RPMI7951 (cell line): ENCODE data around the gene PODNL1. TPM values are rescaled to one million over a fixed set of nuclear protein-coding genes. Genes with fewer than 3 reads are reported as not detected.
"Not testable (repeated sequence)": the region's sequence is repeated elsewhere in the genome, so short reads cannot be mapped to it uniquely, and the experiment has no call there.

Experiments used
- DNase-seq: peaks from one replicate; pipeline ENCODE4 v3.0.0-alpha.2; 2012; ENCODE audit warnings: low read depth
- total RNA-seq: library from RNA; depleted of rRNA; stranded (reverse); fragments of >200 nt; shearing (Covaris generic); gene quantifications from 2 replicates; pipeline ENCODE4 v1.2.3, GENCODE V29; 2014

The PODNL1 gene
- total RNA-seq, 1 experiment from 2014 or later: 3.2 TPM

- not testable (repeated sequence) for DNase-seq
Observed at GRCh38 chr19:13973479-13973878, 35.3 kb upstream of the PODNL1 start.

- no peak for DNase-seq
Observed at GRCh38 chr19:13972368-13973155, 34.3 kb upstream of the PODNL1 start.

GRCh38 chr19:13971868-13972267 lies 33.7 kb upstream of the PODNL1 start:
- not testable (repeated sequence) for DNase-seq

- no peak for DNase-seq
Observed at GRCh38 chr19:13969897-13970296, 31.7 kb upstream of the PODNL1 start.

GRCh38 chr19:13968999-13969398 lies 30.8 kb upstream of the PODNL1 start:
- no peak for DNase-seq

GRCh38 chr19:13968383-13968935 lies 30.2 kb upstream of the PODNL1 start:
- no peak for DNase-seq

GRCh38 chr19:13967206-13967605 lies 29.0 kb upstream of the PODNL1 start:
- not testable (repeated sequence) for DNase-seq

- no peak for DNase-seq
Observed at GRCh38 chr19:13966684-13967128, 28.5 kb upstream of the PODNL1 start.

- DNase-seq: no peak
Observed at GRCh38 chr19:13965926-13966683, 27.9 kb upstream of the PODNL1 start.

- DNase-seq: no peak
Observed at GRCh38 chr19:13965377-13965896, 27.2 kb upstream of the PODNL1 start.

- peak; percentile 46 for DNase-seq
Observed at GRCh38 chr19:13964776-13965175, 26.6 kb upstream of the PODNL1 start.

- DNase-seq: no peak
Observed at GRCh38 chr19:13963603-13964105, 25.4 kb upstream of the PODNL1 start.

GRCh38 chr19:13962699-13963602 lies 24.7 kb upstream of the PODNL1 start:
- DNase-seq: no peak

GRCh38 chr19:13961826-13962698 lies 23.8 kb upstream of the PODNL1 start:
- no peak for DNase-seq

- DNase-seq: no peak
Observed at GRCh38 chr19:13960863-13961784, 22.9 kb upstream of the PODNL1 start.

GRCh38 chr19:13959962-13960862 lies 22.0 kb upstream of the PODNL1 start:
- DNase-seq: no peak

GRCh38 chr19:13959141-13959961 lies 21.1 kb upstream of the PODNL1 start:
- no peak for DNase-seq
